ENCODE data around the gene ICE2. TPM values are rescaled to one million over a fixed set of nuclear protein-coding genes. Genes with fewer than 3 reads are reported as not detected.

The ICE2 gene
- total and polyA plus RNA-seq, 2 of the 8 experiments (the other 6 are each of a cell fraction or from before 2014, with no cell fraction given): 40.0 to 87.3 TPM

GRCh38 chr15:60384526-60385126 is 94.3 kb downstream of the ICE2 start:
- Histone ChIP-seq H2BK5ac (ENCODE audit: low read depth, low read length) (no peak overlapping the region), H2BK15ac (ENCODE audit: low read length) (no peak overlapping the region), H3K4ac (replicated peaks; ENCODE audit: insufficient read length, low read depth, low read length) (no peak overlapping the region), H3K4me1 (replicated peaks in 1 of 4; ENCODE audit: control insufficient read depth in 3 of 4, insufficient read depth in 4 of 4, low read length in 3 of 4) (no peaks in the 10 kb centered on the region; a peak in 1 of 7 replicates), H3K4me2 (ENCODE audit: insufficient read depth in 1 of 2, low read depth in 2 of 2, low read length in 2 of 2) (no peak overlapping the region), H4K20me1 (replicated peaks in 1 of 2; ENCODE audit: control insufficient read depth in 1 of 2, insufficient read depth in 2 of 2, low read length in 2 of 2) (peaks cover 0 to 3% of the 10 kb centered on the region in 2 experiments), H3K27me3 (replicated peaks in 1 of 4; ENCODE audit: control insufficient read depth in 3 of 4, extremely low read depth in 1 of 4, insufficient read depth in 3 of 4, low read length in 3 of 4) (no peaks in the 10 kb centered on the region), H3K18ac (ENCODE audit: extremely low read depth, low read length) (no peak overlapping the region), H3K79me1 (ENCODE audit: low read depth, low read length) (no peaks in the 10 kb centered on the region), H4K91ac (replicated peaks; ENCODE audit: insufficient read length, low read length) (no peak overlapping the region), H3K23ac (ENCODE audit: insufficient read length) (no peak overlapping the region), H2BK20ac (ENCODE audit: low read length) (no peak overlapping the region), H3K4me3 (ENCODE audit: extremely low read depth in 1 of 4, insufficient read depth in 2 of 4, low read depth in 3 of 4, low read length in 4 of 4) (no peak overlapping the region), H3K23me2 (ENCODE audit: low read depth, low read length) (no peaks in the 10 kb centered on the region), H3K56ac (replicated peaks; ENCODE audit: insufficient read length, low read depth, low read length) (no peak overlapping the region), H2BK120ac (replicated peaks; ENCODE audit: low read depth, low read length) (no peak overlapping the region), H2AFZ (ENCODE audit: low read length) (no peak overlapping the region), H3K27ac (ENCODE audit: low read depth, low read length) (no peak overlapping the region), H3K9me3 (ENCODE audit: insufficient read depth in 2 of 2, low read depth in 1 of 2, low read length in 1 of 2) (no peaks in the 10 kb centered on the region), H3K9ac (replicated peaks in 1 of 4; ENCODE audit: extremely low read depth in 1 of 4, low read depth in 3 of 4, low read length in 3 of 4) (no peak overlapping the region), H2BK12ac (ENCODE audit: low read depth, low read length) (no peak overlapping the region), H2AK5ac (ENCODE audit: low read depth, low read length) (no peak overlapping the region), H3K14ac (ENCODE audit: insufficient read length) (no peak overlapping the region), H4K5ac (ENCODE audit: insufficient read length, low read depth, low read length) (no peak overlapping the region), H4K8ac (ENCODE audit: extremely low read depth, insufficient read depth, low read length) (no peak overlapping the region), H3K79me2 (ENCODE audit: control insufficient read depth in 1 of 2, insufficient read depth in 2 of 2, low read length in 2 of 2) (peaks cover 0 to 20% of the 10 kb centered on the region in 2 experiments; a peak in 2 of 4 replicates), H3K36me3 (ENCODE audit: control insufficient read depth in 2 of 4, insufficient read depth in 4 of 4, low read length in 3 of 4) (peaks cover 0 to 14% (median 2%) of the 10 kb centered on the region in 4 experiments; a peak in 5 of 8 replicates)
- DNase-seq (ENCODE audit: low read depth in 1 of 2, low spot score in 2 of 2): no peak
- no peak for FAIRE-seq
- no peak for TF ChIP-seq USF2 (IDR thresholded peaks at IDR 0.05; ENCODE audit: low read length)
- no peak for TF ChIP-seq SP4 (IDR thresholded peaks at IDR 0.05; ENCODE audit: low read length)
- no peak for TF ChIP-seq ZNF274 (IDR thresholded peaks at IDR 0.05; ENCODE audit: borderline replicate concordance, extremely low read depth, low read length)
- ChIA-PET POLR2A (ENCODE audit: partially characterized antibody) (interaction anchor here (1.0 kb wide), 1 partner anchor 13 kb away, joined by 3 read pairs; the partner anchor contains the start of gene ANXA2), CTCF (ENCODE audit: partially characterized antibody) (interaction anchor here (0.7 to 1.3 kb wide), 3 partner anchors 21 to 137 kb away, joined by 3 read pairs; no protein-coding TSS in a partner anchor)
- WGBS, 2 experiments (ENCODE audit: extremely low coverage in 1 of 2, insufficient coverage in 1 of 2, insufficient read length in 1 of 2, insufficient replicate concordance in 2 of 2, low coverage in 1 of 2, low lambda C conversion rate in 2 of 2, missing lambda C conversion rate in 1 of 2): 95% methylated on average over 3 of the region's 3 CpGs; no CpG with 5 or more reads in 1 of the 2 experiments

Measured in H1 (cell line).